Measurements from ENCODE around the gene LRBA.

The LRBA gene

GRCh38 chr4:150250998-150251651, 764.0 kb downstream of the LRBA start:
- no peaks in the 10 kb centered on the region for H3K4me1 Mint-ChIP-seq
- H3K36me3 Mint-ChIP-seq, result peaks cover 5% of the 10 kb centered on the region
- DNase-seq (ENCODE audit: low spot score in 2 of 2) (no peak), ATAC-seq (no peak)
- H3K9me3 Mint-ChIP-seq, result no peaks in the 10 kb centered on the region
- H3K4me3 Mint-ChIP-seq, result no peak overlapping the region
- no peak overlapping the region for H3K27ac Mint-ChIP-seq

- ATAC-seq (no peak), DNase-seq (ENCODE audit: low spot score in 2 of 2) (no peak)
- H3K4me3 Mint-ChIP-seq, result no peak overlapping the region
- H3K36me3 Mint-ChIP-seq, result peaks cover 5% of the 10 kb centered on the region
- no peak overlapping the region for H3K27ac Mint-ChIP-seq
- H3K4me1 Mint-ChIP-seq, result no peaks in the 10 kb centered on the region
- no peaks in the 10 kb centered on the region for H3K9me3 Mint-ChIP-seq
Measured at GRCh38 chr4:150250293-150250997, 764.6 kb downstream of the LRBA start.

GRCh38 chr4:150248181-150248580, 766.9 kb downstream of the LRBA start:
- Mint-ChIP-seq H3K9me3 (no peaks in the 10 kb centered on the region), H3K4me3 (no peak overlapping the region), H3K36me3 (peaks cover 5% of the 10 kb centered on the region), H3K27ac (no peak overlapping the region), H3K4me1 (no peaks in the 10 kb centered on the region)
- ATAC-seq, result no peak
- DNase-seq (ENCODE audit: low spot score in 2 of 2), result no peak

- H3K4me1 Mint-ChIP-seq, result peaks cover 6% of the 10 kb centered on the region
- no peaks in the 10 kb centered on the region for H3K9me3 Mint-ChIP-seq
- peaks cover 5% of the 10 kb centered on the region for H3K36me3 Mint-ChIP-seq
- DNase-seq (ENCODE audit: low spot score in 2 of 2), result no peak
- no peak overlapping the region for H3K27ac Mint-ChIP-seq
- H3K4me3 Mint-ChIP-seq, result no peak overlapping the region
- no peak for ATAC-seq
Measured at GRCh38 chr4:150247184-150247583, 767.9 kb downstream of the LRBA start.

- DNase-seq (ENCODE audit: low spot score in 2 of 2) (no peak), ATAC-seq (no peak)
- Mint-ChIP-seq H3K27ac (no peak overlapping the region), H3K36me3 (no peaks in the 10 kb centered on the region), H3K4me1 (peaks cover 6% of the 10 kb centered on the region), H3K4me3 (no peak overlapping the region), H3K9me3 (no peaks in the 10 kb centered on the region)
Measured at GRCh38 chr4:150244600-150244999, 770.5 kb downstream of the LRBA start.

- Mint-ChIP-seq H3K9me3 (no peaks in the 10 kb centered on the region), H3K4me3 (no peak overlapping the region), H3K36me3 (no peaks in the 10 kb centered on the region), H3K27ac (no peak overlapping the region), H3K4me1 (peaks cover 6% of the 10 kb centered on the region)
- DNase-seq (ENCODE audit: low spot score in 2 of 2) (no peak), ATAC-seq (no peak)
Measured at GRCh38 chr4:150243932-150244331, 771.2 kb downstream of the LRBA start.

GRCh38 chr4:150242820-150243458, 772.1 kb downstream of the LRBA start:
- Mint-ChIP-seq H3K36me3 (no peaks in the 10 kb centered on the region), H3K4me3 (no peak overlapping the region), H3K9me3 (no peaks in the 10 kb centered on the region), H3K4me1 (peaks cover 6% of the 10 kb centered on the region), H3K27ac (no peak overlapping the region)
- ATAC-seq, result no peak
- DNase-seq (ENCODE audit: low spot score in 2 of 2), result no peak

DNA sequence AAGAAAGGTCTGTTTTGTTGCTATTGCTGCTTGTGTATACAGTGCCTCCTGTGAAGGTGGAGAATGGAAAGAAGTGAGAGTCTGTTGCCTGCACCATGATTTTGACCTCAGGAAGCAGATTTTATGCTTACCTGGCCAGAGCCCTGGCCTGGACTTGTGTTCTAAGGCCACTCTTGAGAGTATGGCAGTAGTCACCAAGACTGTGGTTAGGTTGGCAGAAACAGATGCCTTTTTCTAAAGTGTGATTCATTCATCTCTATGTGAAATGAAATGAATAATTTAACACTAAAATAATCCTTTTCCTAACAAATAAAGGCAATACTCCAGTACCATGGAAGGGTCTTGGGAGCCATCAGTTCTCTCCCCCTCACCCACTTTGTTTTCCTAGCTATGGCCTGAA, 775.1 kb downstream of the LRBA start:
- peaks cover 6% of the 10 kb centered on the region for H3K4me1 Mint-ChIP-seq

DNA sequence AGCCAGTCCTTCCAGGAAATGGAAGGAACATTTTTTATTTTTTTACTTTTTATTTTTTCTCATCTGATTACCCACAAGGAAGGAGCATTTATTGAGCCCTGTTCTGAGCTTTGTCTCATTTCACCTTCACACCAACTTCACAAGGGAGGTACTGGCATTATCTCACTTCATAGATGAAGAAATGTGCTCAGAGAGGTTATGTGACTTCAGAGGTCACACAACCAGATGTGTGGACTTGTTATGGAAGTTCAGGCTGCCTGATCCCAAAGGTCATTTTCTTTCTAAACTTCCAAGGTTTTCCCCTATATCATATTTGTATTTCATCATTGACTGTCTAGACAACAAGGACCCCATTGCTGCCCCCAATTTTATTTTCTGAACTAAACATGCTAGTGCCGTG, 776.5 kb downstream of the LRBA start:
- no peak for DNase-seq (ENCODE audit: low spot score in 2 of 2)
- Mint-ChIP-seq H3K36me3 (no peaks in the 10 kb centered on the region), H3K27ac (no peak overlapping the region), H3K4me3 (no peak overlapping the region), H3K9me3 (no peaks in the 10 kb centered on the region), H3K4me1 (peaks cover 6% of the 10 kb centered on the region)
- ATAC-seq, result no peak

More for the DNA sequence above, 775.1 kb downstream of the LRBA start:
- DNase-seq (ENCODE audit: low spot score in 2 of 2) (no peak), ATAC-seq (no peak)
- H3K36me3 Mint-ChIP-seq, result no peaks in the 10 kb centered on the region
- no peak overlapping the region for H3K4me3 Mint-ChIP-seq
- no peak overlapping the region for H3K27ac Mint-ChIP-seq
- no peaks in the 10 kb centered on the region for H3K9me3 Mint-ChIP-seq

DNA sequence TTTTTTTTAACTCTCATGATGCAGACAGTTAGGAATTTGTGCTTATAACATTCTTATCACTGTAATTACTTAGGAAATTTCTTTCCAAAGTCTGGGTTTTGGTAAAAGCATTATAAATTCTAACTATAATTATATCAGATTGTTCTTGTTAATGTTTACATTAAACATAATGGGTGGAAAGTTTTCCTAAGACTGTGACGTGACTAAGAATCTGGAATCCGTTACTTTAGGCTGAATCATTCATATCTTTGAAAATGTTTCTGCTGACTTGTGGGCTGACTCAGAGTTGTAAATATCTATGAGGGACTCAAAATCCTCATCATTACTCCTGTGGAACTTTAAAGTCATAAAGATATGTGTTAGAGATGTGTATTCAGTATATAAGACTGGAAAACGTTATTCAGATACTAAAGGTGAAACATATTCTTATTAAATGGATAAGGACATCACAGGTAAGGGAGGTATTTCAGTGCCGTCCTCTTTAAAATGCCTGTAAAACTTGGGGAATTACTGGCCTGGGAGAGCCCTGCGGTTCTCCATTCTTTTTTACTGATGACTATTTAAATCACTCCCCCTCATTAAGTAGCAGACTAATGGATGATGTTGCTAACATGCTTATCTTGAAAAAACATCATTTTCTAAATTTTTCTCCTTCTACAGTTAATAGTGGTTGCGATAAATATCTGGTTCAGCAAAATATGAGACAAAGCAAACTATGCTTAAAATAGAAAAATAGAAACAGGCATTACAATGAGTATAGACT, 777.8 kb downstream of the LRBA start:
- H3K36me3 Mint-ChIP-seq, result no peaks in the 10 kb centered on the region
- H3K4me1 Mint-ChIP-seq, result no peaks in the 10 kb centered on the region
- no peak overlapping the region for H3K27ac Mint-ChIP-seq
- no peaks in the 10 kb centered on the region for H3K9me3 Mint-ChIP-seq
- no peak overlapping the region for H3K4me3 Mint-ChIP-seq
- no peak for DNase-seq (ENCODE audit: low spot score in 2 of 2)
- ATAC-seq, result no peak

GRCh38 chr4:150236626-150237025, 778.5 kb downstream of the LRBA start:
- Mint-ChIP-seq H3K4me1 (no peaks in the 10 kb centered on the region), H3K36me3 (no peaks in the 10 kb centered on the region), H3K27ac (no peak overlapping the region), H3K9me3 (no peaks in the 10 kb centered on the region), H3K4me3 (no peak overlapping the region)
- ATAC-seq (no peak), DNase-seq (ENCODE audit: low spot score in 2 of 2) (no peak)

GRCh38 chr4:150235808-150236271, 779.2 kb downstream of the LRBA start:
- Mint-ChIP-seq H3K27ac (no peak overlapping the region), H3K9me3 (no peaks in the 10 kb centered on the region), H3K4me1 (no peaks in the 10 kb centered on the region), H3K36me3 (no peaks in the 10 kb centered on the region), H3K4me3 (no peak overlapping the region)
- ATAC-seq (no peak), DNase-seq (ENCODE audit: low spot score in 2 of 2) (no peak)

- DNase-seq (ENCODE audit: low spot score in 2 of 2) (no peak), ATAC-seq (no peak)
- no peak overlapping the region for H3K4me3 Mint-ChIP-seq
- no peak overlapping the region for H3K27ac Mint-ChIP-seq
- H3K9me3 Mint-ChIP-seq, result no peaks in the 10 kb centered on the region
- no peaks in the 10 kb centered on the region for H3K4me1 Mint-ChIP-seq
- no peaks in the 10 kb centered on the region for H3K36me3 Mint-ChIP-seq
Measured at GRCh38 chr4:150235317-150235716, 779.8 kb downstream of the LRBA start.

DNA sequence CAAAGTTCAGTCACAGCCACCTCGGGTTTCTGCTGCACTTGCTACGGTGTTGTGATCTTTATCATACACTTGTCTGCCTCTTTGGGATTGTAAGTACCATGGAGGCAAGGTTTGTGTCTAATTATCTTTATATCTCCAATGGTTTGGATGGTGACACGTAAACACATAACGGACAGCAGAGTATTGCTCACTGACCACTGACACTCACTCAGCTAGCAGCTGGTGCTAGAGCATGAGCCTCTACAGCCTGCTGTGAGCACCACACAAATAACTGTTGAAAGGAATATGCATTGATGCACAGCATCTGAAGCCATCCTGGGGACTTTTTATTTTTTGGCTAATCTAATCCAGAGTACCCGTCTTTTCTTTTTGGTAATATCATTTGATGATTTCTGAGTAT, 780.8 kb downstream of the LRBA start:
- Mint-ChIP-seq H3K4me3 (no peak overlapping the region), H3K4me1 (no peaks in the 10 kb centered on the region), H3K36me3 (no peaks in the 10 kb centered on the region), H3K27ac (no peak overlapping the region), H3K9me3 (no peaks in the 10 kb centered on the region)
- DNase-seq (ENCODE audit: low spot score in 2 of 2) (no peak), ATAC-seq (no peak)

- ATAC-seq, result no peak
- Mint-ChIP-seq H3K27ac (no peak overlapping the region), H3K36me3 (no peaks in the 10 kb centered on the region), H3K9me3 (no peaks in the 10 kb centered on the region), H3K4me3 (no peak overlapping the region), H3K4me1 (no peaks in the 10 kb centered on the region)
- DNase-seq (ENCODE audit: low spot score in 2 of 2), result no peak
Measured at GRCh38 chr4:150232029-150232428, 783.1 kb downstream of the LRBA start.

Data from stimulated activated effector memory CD8-positive, alpha-beta T cell treated with anti-CD3 and anti-CD28 coated beads, Interleukin-12 subunit alpha, Interleukin-12 subunit beta, amount 100 ng/mL, for 72 hours (primary cell).